H1 (cell line): ENCODE data around the gene MED16. TPM values are rescaled to one million over a fixed set of nuclear protein-coding genes. Genes with fewer than 3 reads are reported as not detected.

Experiments
- CTCF ChIA-PET: fragments of 300-600 bp; sonication (Branson Sonifier 250); formaldehyde crosslinking; loops from one replicate; lab custom pipeline; 2021; ENCODE audit not compliant: partially characterized antibody; lab: Charles Lee
- POLR2A ChIA-PET: fragments of 300-600 bp; sonication (Branson Sonifier 250); formaldehyde crosslinking; loops from one replicate; lab custom pipeline; 2021; ENCODE audit warnings: inconsistent platforms; ENCODE audit not compliant: partially characterized antibody; lab: Charles Lee
- DNase-seq, 2 experiments: peaks; one replicate each; pipeline versions ENCODE4 v3.0.0 to v3.0.0-alpha.2; 2010 to 2022; ENCODE audit warnings: low spot score in 2 of 2, low read depth in 1 of 2, mixed read lengths in 1 of 2
- FAIRE-seq: peaks from 2 replicates; lab custom pipeline; 2011; peaks lifted over from hg19 to GRCh38; lab: Jason Lieb, UNC
- H2AFZ ChIP-seq: 2 replicates; pipeline ENCODE4 v1.8.1; 2012; ENCODE audit warnings: low read length, inconsistent platforms
- H2AK5ac ChIP-seq: 2 replicates; pipeline ENCODE4 v1.6.1; 2013; ENCODE audit warnings: low read depth, low read length
- H2BK120ac ChIP-seq: replicated peaks from 2 replicates; pipeline ENCODE3; 2013; ENCODE audit warnings: low read depth, low read length, inconsistent platforms
- H2BK12ac ChIP-seq: 2 replicates; pipeline ENCODE4 v1.6.1; 2013; ENCODE audit warnings: low read depth, low read length
- H2BK15ac ChIP-seq: 2 replicates; pipeline ENCODE4 v1.6.1; 2013; ENCODE audit warnings: low read length
- H2BK20ac ChIP-seq: 2 replicates; pipeline ENCODE4 v1.6.1; 2013; ENCODE audit warnings: low read length
- H2BK5ac ChIP-seq: 2 replicates; pipeline ENCODE4 v1.6.1; 2013; ENCODE audit warnings: low read depth, low read length
- H3K14ac ChIP-seq: 2 replicates; pipeline ENCODE4 v1.6.1; 2013; ENCODE audit warnings: inconsistent platforms; ENCODE audit not compliant: insufficient read length
- H3K18ac ChIP-seq: 2 replicates; pipeline ENCODE4 v1.6.1; 2013; ENCODE audit warnings: low read length; ENCODE audit errors: extremely low read depth
- H3K23ac ChIP-seq: 2 replicates; pipeline ENCODE4 v1.6.1; 2013; ENCODE audit warnings: inconsistent platforms; ENCODE audit not compliant: insufficient read length
- H3K23me2 ChIP-seq: 2 replicates; pipeline ENCODE4 v1.6.1; 2013; ENCODE audit warnings: low read depth, low read length
- H3K27ac ChIP-seq: 2 replicates; pipeline ENCODE4 v1.6.1; 2011; ENCODE audit warnings: low read depth, low read length, inconsistent platforms
- H3K27me3 ChIP-seq, 4 experiments: replicated peaks in 1 of 4; 1 replicate in 1 of 4; 2 replicates in 3 of 4; pipeline versions ENCODE4 v1.6.1 to v1.8.1; 2011 to 2013; ENCODE audit warnings: low read length in 3 of 4, mild to moderate bottlenecking in 3 of 4, inconsistent platforms in 2 of 4, mixed read lengths in 2 of 4, moderate library complexity in 1 of 4; ENCODE audit not compliant: control insufficient read depth in 3 of 4, insufficient read depth in 3 of 4; ENCODE audit errors: extremely low read depth in 1 of 4
- H3K36me3 ChIP-seq, 4 experiments: 2 replicates each; pipeline versions ENCODE4 v1.6.1 to v1.8.1; 2011 to 2013; ENCODE audit warnings: mild to moderate bottlenecking in 4 of 4, low read length in 3 of 4, moderate library complexity in 2 of 4, control low read depth in 1 of 4, inconsistent platforms in 1 of 4; ENCODE audit not compliant: insufficient read depth in 4 of 4, control insufficient read depth in 2 of 4
- H3K4ac ChIP-seq: replicated peaks from 2 replicates; pipeline ENCODE3; 2013; ENCODE audit warnings: low read length, low read depth, mixed read lengths, inconsistent platforms; ENCODE audit not compliant: insufficient read length
- H3K4me1 ChIP-seq, 4 experiments: replicated peaks in 1 of 4; 1 replicate in 1 of 4; 2 replicates in 3 of 4; pipeline versions ENCODE4 v1.6.1 to v1.8.1; 2011 to 2013; ENCODE audit warnings: low read length in 3 of 4, inconsistent platforms in 2 of 4, mixed read lengths in 1 of 4; ENCODE audit not compliant: insufficient read depth in 4 of 4, control insufficient read depth in 3 of 4
- H3K4me2 ChIP-seq, 2 experiments: 2 replicates each; pipeline versions ENCODE4 v1.6.1 to v1.8.1; 2011 to 2013; ENCODE audit warnings: low read depth in 2 of 2, low read length in 2 of 2, control low read depth in 1 of 2, inconsistent platforms in 1 of 2, mild to moderate bottlenecking in 1 of 2; ENCODE audit not compliant: insufficient read depth in 1 of 2
- H3K4me3 ChIP-seq, 4 experiments: fragments of 200-600, 300-600 bp in 1 of 4; sonication (generic), shearing (Covaris generic), sonication (Bioruptor Twin) in 1 of 4; 2 replicates each; pipeline versions ENCODE4 v1.5.1 to v1.8.1; 2011 to 2016; ENCODE audit warnings: low read length in 4 of 4, low read depth in 3 of 4, control low read depth in 2 of 4, inconsistent platforms in 2 of 4, mild to moderate bottlenecking in 2 of 4, mixed read lengths in 1 of 4, moderate library complexity in 1 of 4; ENCODE audit not compliant: insufficient read depth in 2 of 4; ENCODE audit errors: extremely low read depth in 1 of 4
- H3K56ac ChIP-seq: replicated peaks from 2 replicates; pipeline ENCODE3; 2013; ENCODE audit warnings: low read depth, mild to moderate bottlenecking, mixed read lengths, low read length, inconsistent platforms; ENCODE audit not compliant: insufficient read length
- H3K79me1 ChIP-seq: 2 replicates; pipeline ENCODE4 v1.6.1; 2013; ENCODE audit warnings: low read depth, low read length, control low read depth
- H3K79me2 ChIP-seq, 2 experiments: 2 replicates each; pipeline versions ENCODE4 v1.6.1 to v1.8.1; 2012 to 2013; ENCODE audit warnings: low read length in 2 of 2, mild to moderate bottlenecking in 2 of 2, inconsistent platforms in 1 of 2; ENCODE audit not compliant: insufficient read depth in 2 of 2, control insufficient read depth in 1 of 2
- H3K9ac ChIP-seq, 4 experiments: replicated peaks in 1 of 4; 1 replicate in 1 of 4; 2 replicates in 3 of 4; pipeline versions ENCODE4 v1.6.1 to v1.8.1; 2011 to 2013; ENCODE audit warnings: low read depth in 3 of 4, low read length in 3 of 4, control low read depth in 2 of 4, mild to moderate bottlenecking in 2 of 4, moderate library complexity in 2 of 4, inconsistent platforms in 1 of 4; ENCODE audit errors: extremely low read depth in 1 of 4
- H3K9me3 ChIP-seq, 2 experiments: 2 replicates each; pipeline versions ENCODE4 v1.6.1 to v1.8.1; 2012 to 2013; ENCODE audit warnings: mild to moderate bottlenecking in 2 of 2, moderate library complexity in 2 of 2, control low read depth in 1 of 2, inconsistent platforms in 1 of 2, low read depth in 1 of 2, low read length in 1 of 2, mixed read lengths in 1 of 2; ENCODE audit not compliant: insufficient read depth in 2 of 2
- H4K20me1 ChIP-seq, 2 experiments: replicated peaks in 1 of 2; 2 replicates each; pipeline versions ENCODE3 to v1.8.1; 2011 to 2013; ENCODE audit warnings: inconsistent platforms in 2 of 2, low read length in 2 of 2, mild to moderate bottlenecking in 1 of 2; ENCODE audit not compliant: insufficient read depth in 2 of 2, control insufficient read depth in 1 of 2
- H4K5ac ChIP-seq: 2 replicates; pipeline ENCODE4 v1.6.1; 2013; ENCODE audit warnings: low read length, low read depth, mixed read lengths, inconsistent platforms; ENCODE audit not compliant: insufficient read length
- H4K8ac ChIP-seq: 2 replicates; pipeline ENCODE4 v1.8.0; 2013; ENCODE audit warnings: mild to moderate bottlenecking, moderate library complexity, low read length, inconsistent platforms; ENCODE audit not compliant: insufficient read depth; ENCODE audit errors: extremely low read depth
- H4K91ac ChIP-seq: replicated peaks from 2 replicates; pipeline ENCODE3; 2013; ENCODE audit warnings: low read length, mixed read lengths, inconsistent platforms; ENCODE audit not compliant: insufficient read length
- EGR1 ChIP-seq: IDR thresholded peaks from 2 replicates; pipeline ENCODE4 v1.6.1; 2011; ENCODE audit warnings: low read depth, low read length, borderline replicate concordance
- FOSL1 ChIP-seq: IDR thresholded peaks from 2 replicates; pipeline ENCODE4 v1.6.1; 2011; ENCODE audit warnings: mild to moderate bottlenecking, low read depth, low read length, moderate library complexity; ENCODE audit not compliant: insufficient read depth
- PHF8 ChIP-seq: fragments of 200-600 bp; sonication (generic); conservative IDR thresholded peaks from 2 replicates; pipeline ENCODE4 v1.7.1; 2012; ENCODE audit warnings: low read depth, mild to moderate bottlenecking, inconsistent platforms, low read length, moderate library complexity
- WGBS, 2 experiments: shearing (Covaris generic) in 1 of 2; methylation state at CpG; one replicate each; pipeline versions ENCODE4 v1.1.6 to v1.1.7; 2013 to 2015; ENCODE audit warnings: low lambda C conversion rate in 2 of 2, mixed read lengths in 2 of 2, inconsistent platforms in 1 of 2, low coverage in 1 of 2, missing lambda C conversion rate in 1 of 2; ENCODE audit not compliant: insufficient replicate concordance in 2 of 2, insufficient coverage in 1 of 2, insufficient read length in 1 of 2; ENCODE audit errors: extremely low coverage in 1 of 2, missing lambda C conversion rate in 1 of 2; 5-methylcytosine and 5-hydroxymethylcytosine counted together
- polyA plus RNA-seq, 7 experiments: library from polyadenylated mRNA; depleted of rRNA in 3 of 7; stranded (reverse) in 5 of 7; unstranded in 2 of 7; fragments of >200 nt in 5 of 7; fragments of 200-250 nt in 2 of 7; gene quantifications; 1 replicate in 5 of 7; 2 replicates in 1 of 7; 4 replicates in 1 of 7; pipeline versions ENCODE4 v1.2.1 to v1.2.3, GENCODE V29; 2011 to 2013; ENCODE audit warnings: missing spikeins in 2 of 7, mixed read lengths in 2 of 7
- total RNA-seq: library from RNA; stranded (reverse); fragmentation: NEBNext Ultra II Directional; extraction: Animal tissue kit (Norgen Biotek cat#: 25700); gene quantifications from 2 replicates; pipeline ENCODE4 v1.2.1, GENCODE V29; 2021
- TF ChIP-seq, protein P1 (sequence below): IDR thresholded peaks from 2 replicates; pipeline ENCODE4 v1.6.1; 2012; ENCODE audit warnings: inconsistent platforms

The MED16 gene
- total and polyA plus RNA-seq, 2 of the 8 experiments (the other 6 are each of a cell fraction or from before 2014, with no cell fraction given): 51.0 to 67.2 TPM

GRCh38 chr19:924553-925086 is 31.6 kb upstream of the MED16 start:
- Histone ChIP-seq H4K91ac (peak overlapping the region; percentile 75), H4K5ac (peak overlapping the region; percentile 78), H3K36me3 (peaks cover 0 to 5% (median under 1%) of the 10 kb centered on the region in 4 experiments; a peak in 2 of 8 replicates), H4K8ac (peak overlapping the region; percentile 38), H2BK120ac (no peak overlapping the region), H3K18ac (peak overlapping the region; percentile 9; the same call in 1 of the 2 replicates), H3K27me3 (peaks cover 17 to 19% (median 19%) of the 10 kb centered on the region in 4 experiments), H3K14ac (no peak overlapping the region), H3K27ac (peak overlapping the region; percentile 14; the same call in 1 of the 2 replicates), H3K4me1 (peaks cover 2 to 15% (median 8%) of the 10 kb centered on the region in 4 experiments), H3K56ac (peak overlapping the region; percentile 32), H3K4me3 (peak overlapping the region; percentile 46 to 97 (median 68)), H2AK5ac (no peak overlapping the region), H3K9me3 (no peaks in the 10 kb centered on the region), H3K4me2 (peak overlapping the region; percentile 62 to 84), H3K79me2 (peaks cover 0 to 19% of the 10 kb centered on the region in 2 experiments; a peak in 2 of 4 replicates), H2BK12ac (peak overlapping the region; percentile 82; the same call in 1 of the 2 replicates), H3K79me1 (peaks cover 6% of the 10 kb centered on the region; the same call in 1 of the 2 replicates), H2BK20ac (no peak overlapping the region), H2AFZ (no peak overlapping the region; the same call in 1 of the 2 replicates), H2BK5ac (peak overlapping the region; percentile 61; the same call in 1 of the 2 replicates), H2BK15ac (no peak overlapping the region), H3K23ac (no peak overlapping the region), H3K23me2 (peaks cover 12% of the 10 kb centered on the region), H3K4ac (peak overlapping the region; percentile 8), H4K20me1 (peaks cover 0 to 11% of the 10 kb centered on the region in 2 experiments), H3K9ac (peak overlapping the region in 2 of 4 experiments; percentile 26 to 49; a peak in 2 of 7 replicates)
- no peak for FAIRE-seq
- CTCF ChIA-PET: interaction anchor here (1.1 to 4.6 kb wide), 8 partner anchors 14 to 98 kb away, joined by 3 to 113 read pairs (median 14); partner anchors contain the start of gene WDR18
- peak in 1 of 2 experiments; percentile 67 for DNase-seq
- TF ChIP-seq FOSL1: no peak
- TF ChIP-seq EGR1: 0 out of 2 replicates have a peak, but pooled peaks have one; percentile 11
- TF ChIP-seq, protein P1, sequence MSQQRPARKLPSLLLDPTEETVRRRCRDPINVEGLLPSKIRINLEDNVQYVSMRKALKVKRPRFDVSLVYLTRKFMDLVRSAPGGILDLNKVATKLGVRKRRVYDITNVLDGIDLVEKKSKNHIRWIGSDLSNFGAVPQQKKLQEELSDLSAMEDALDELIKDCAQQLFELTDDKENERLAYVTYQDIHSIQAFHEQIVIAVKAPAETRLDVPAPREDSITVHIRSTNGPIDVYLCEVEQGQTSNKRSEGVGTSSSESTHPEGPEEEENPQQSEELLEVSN: peak; percentile 86
- 0 out of 2 replicates have a peak, but pooled peaks have one; percentile 5 for TF ChIP-seq PHF8
- 9% methylated on average over 19 of the region's 31 CpGs; no CpG with 5 or more reads in 1 of the 2 experiments for WGBS, 2 experiments
- POLR2A ChIA-PET: interaction anchor here (0.8 to 3.3 kb wide), 8 partner anchors 11 to 102 kb away, joined by 3 to 16 read pairs (median 4); partner anchors contain the start of genes CNN2, MED16, RNU6-9 and WDR18
